IMR-90 (cell line): ENCODE measurements around the gene TREH. TPM values are rescaled to one million over a fixed set of nuclear protein-coding genes. Genes with fewer than 3 reads are reported as not detected.

Source experiments
- ATAC-seq: fragments of 200-7000 bp; cut with Tn5 transposase; 2 replicates; pipeline ENCODE4 v1.9.1; 2020; ENCODE audit warnings: low read depth, mild to moderate bottlenecking, moderate library complexity
- BruUV-seq: library from RNA; stranded (reverse); fragments of 400-500 nt; replicated peaks from 2 replicates; lab custom pipeline; 2021; lab: Mats Ljungman, UMichigan
- CTCF ChIA-PET: fragments of 300-600 bp; formaldehyde crosslinking; extraction: SDS; loops from one replicate; lab custom pipeline; 2021; ENCODE audit warnings: antibody characterized with exemption; lab: Yijun Ruan, JAX
- POLR2A ChIA-PET: fragments of 300-600 bp; sonication (Branson Sonifier 250); formaldehyde crosslinking; loops from one replicate; lab custom pipeline; 2022; ENCODE audit warnings: antibody characterized with exemption; ENCODE audit not compliant: unreplicated experiment; lab: Charles Lee
- DNase-seq: peaks from one replicate; pipeline ENCODE4 v3.0.0; 2013
- H2AFZ ChIP-seq: replicated peaks from 2 replicates; pipeline ENCODE3; 2013; ENCODE audit warnings: low read length, mild to moderate bottlenecking; ENCODE audit not compliant: poor library complexity
- H2AK5ac ChIP-seq: 2 replicates; pipeline ENCODE4 v1.6.1; 2013; ENCODE audit warnings: low read depth, low read length, inconsistent platforms
- H2AK9ac ChIP-seq: replicated peaks from 2 replicates; pipeline ENCODE3; 2013; ENCODE audit warnings: mild to moderate bottlenecking, low read depth, low read length, moderate library complexity; ENCODE audit not compliant: poor library complexity
- H2BK120ac ChIP-seq: 2 replicates; pipeline ENCODE4 v1.6.1; 2013; ENCODE audit warnings: low read depth, low read length, inconsistent platforms
- H2BK15ac ChIP-seq: 3 replicates; pipeline ENCODE4 v1.6.1; 2013; ENCODE audit warnings: low read depth, low read length, inconsistent platforms
- H2BK20ac ChIP-seq: 2 replicates; pipeline ENCODE4 v1.6.1; 2013; ENCODE audit warnings: low read depth, mild to moderate bottlenecking, inconsistent platforms, low read length, moderate library complexity
- H2BK5ac ChIP-seq: 2 replicates; pipeline ENCODE4 v1.6.1; 2013; ENCODE audit warnings: mild to moderate bottlenecking, low read depth, low read length, inconsistent platforms; ENCODE audit not compliant: poor library complexity, severe bottlenecking
- H3K14ac ChIP-seq: replicated peaks from 2 replicates; pipeline ENCODE4 v1.6.1; 2013; ENCODE audit warnings: low read depth, low read length, inconsistent platforms
- H3K18ac ChIP-seq: 2 replicates; pipeline ENCODE4 v1.6.1; 2013; ENCODE audit warnings: low read depth, low read length, control low read depth
- H3K23ac ChIP-seq: 2 replicates; pipeline ENCODE4 v1.6.1; 2013; ENCODE audit warnings: low read depth, low read length, inconsistent platforms
- H3K27ac ChIP-seq: 2 replicates; pipeline ENCODE4 v1.5.1; 2013; ENCODE audit warnings: mild to moderate bottlenecking, control low read depth, low read length; ENCODE audit not compliant: insufficient read depth
- H3K27me3 ChIP-seq: 2 replicates; pipeline ENCODE4 v1.6.1; 2013; ENCODE audit warnings: low read length; ENCODE audit not compliant: control insufficient read depth, insufficient read depth
- H3K36me3 ChIP-seq: 2 replicates; pipeline ENCODE4 v1.6.1; 2013; ENCODE audit warnings: low read length, mixed read lengths; ENCODE audit not compliant: control insufficient read depth, insufficient read depth
- H3K4ac ChIP-seq: 2 replicates; pipeline ENCODE4 v1.6.1; 2013; ENCODE audit warnings: low read depth, low read length, inconsistent platforms
- H3K4me1 ChIP-seq: 2 replicates; pipeline ENCODE4 v1.6.1; 2013; ENCODE audit warnings: low read length, mixed read lengths; ENCODE audit not compliant: control insufficient read depth, insufficient read depth
- H3K4me2 ChIP-seq: 2 replicates; pipeline ENCODE4 v1.6.1; 2013; ENCODE audit warnings: low read depth, mild to moderate bottlenecking, control low read depth, low read length, moderate library complexity
- H3K4me3 ChIP-seq: 2 replicates; pipeline ENCODE4 v1.5.1; 2013; ENCODE audit warnings: low read depth, mild to moderate bottlenecking, control low read depth, low read length, moderate library complexity; ENCODE audit not compliant: insufficient read depth
- H3K56ac ChIP-seq: 2 replicates; pipeline ENCODE4 v1.6.1; 2013; ENCODE audit warnings: low read length, inconsistent platforms; ENCODE audit not compliant: insufficient read depth; ENCODE audit errors: extremely low read depth
- H3K79me1 ChIP-seq, 2 experiments: 2 replicates each; pipeline ENCODE4 v1.6.1; 2013; ENCODE audit warnings: low read length in 2 of 2, inconsistent platforms in 1 of 2, low read depth in 1 of 2
- H3K9ac ChIP-seq: 2 replicates; pipeline ENCODE4 v1.6.1; 2013; ENCODE audit warnings: low read depth, low read length, control low read depth
- H3K9me1 ChIP-seq: 2 replicates; pipeline ENCODE4 v1.6.1; 2013; ENCODE audit warnings: low read length, inconsistent platforms; ENCODE audit not compliant: insufficient read depth
- H3K9me3 ChIP-seq: 2 replicates; pipeline ENCODE4 v1.6.1; 2013; ENCODE audit warnings: low read length; ENCODE audit not compliant: control insufficient read depth, insufficient read depth
- H4K20me1 ChIP-seq: 2 replicates; pipeline ENCODE4 v1.6.1; 2013; ENCODE audit warnings: low read length, inconsistent platforms; ENCODE audit not compliant: insufficient read depth
- H4K5ac ChIP-seq: 2 replicates; pipeline ENCODE4 v1.6.1; 2013; ENCODE audit warnings: mild to moderate bottlenecking, low read depth, low read length, control low read depth
- H4K8ac ChIP-seq, 2 experiments: 2 replicates each; pipeline ENCODE4 v1.6.1; 2013; ENCODE audit warnings: low read depth in 2 of 2, low read length in 2 of 2, control low read depth in 1 of 2, inconsistent platforms in 1 of 2
- H4K91ac ChIP-seq: 2 replicates; pipeline ENCODE4 v1.6.1; 2013; ENCODE audit warnings: low read depth, low read length, inconsistent platforms; ENCODE audit not compliant: insufficient read depth
- BHLHE40 ChIP-seq: fragments of 150-350 bp; IDR thresholded peaks from 2 replicates; pipeline ENCODE4 v1.6.1; 2016; ENCODE audit warnings: mild to moderate bottlenecking, low read depth, low read length
- CEBPB ChIP-seq: IDR thresholded peaks from 2 replicates; pipeline ENCODE4 v1.6.1; 2012; ENCODE audit warnings: low read depth, low read length, improper control_type of control experiment
- CHD1 ChIP-seq: IDR thresholded peaks from 2 replicates; pipeline ENCODE4 v1.6.1; 2012; ENCODE audit warnings: low read depth, low read length, improper control_type of control experiment
- FOS ChIP-seq: fragments of 150-350 bp; IDR thresholded peaks from 2 replicates; pipeline ENCODE4 v1.6.1; 2016; ENCODE audit warnings: low read depth, low read length
- MAFK ChIP-seq: IDR thresholded peaks from 2 replicates; pipeline ENCODE4 v1.6.1; 2012; ENCODE audit warnings: low read depth, low read length, improper control_type of control experiment
- MAZ ChIP-seq: IDR thresholded peaks from 2 replicates; pipeline ENCODE4 v1.6.1; 2012; ENCODE audit warnings: low read depth, mild to moderate bottlenecking, low read length, improper control_type of control experiment, moderate library complexity, borderline replicate concordance
- MXI1 ChIP-seq: IDR thresholded peaks from 2 replicates; pipeline ENCODE4 v1.6.1; 2012; ENCODE audit warnings: low read depth, mild to moderate bottlenecking, low read length, moderate library complexity, borderline replicate concordance
- NFE2L2 ChIP-seq: fragments of 150-350 bp; IDR thresholded peaks from 2 replicates; pipeline ENCODE4 v1.6.1; 2016; ENCODE audit warnings: low read depth, mild to moderate bottlenecking, low read length
- POLR2A ChIP-seq: IDR thresholded peaks from 2 replicates; pipeline ENCODE4 v1.6.1; 2012; ENCODE audit warnings: mild to moderate bottlenecking, low read depth, low read length
- RAD21 ChIP-seq: IDR thresholded peaks from 2 replicates; pipeline ENCODE4 v1.6.1; 2012; ENCODE audit warnings: low read length, improper control_type of control experiment
- RCOR1 ChIP-seq: IDR thresholded peaks from 2 replicates; pipeline ENCODE4 v1.6.1; 2012; ENCODE audit warnings: mild to moderate bottlenecking, low read length, improper control_type of control experiment; ENCODE audit not compliant: insufficient replicate concordance
- RFX5 ChIP-seq: IDR thresholded peaks from 2 replicates; pipeline ENCODE4 v1.8.0; 2012; ENCODE audit warnings: low read depth, mild to moderate bottlenecking, low read length, moderate library complexity
- SMC3 ChIP-seq: fragments of 150-350 bp; IDR thresholded peaks from 2 replicates; pipeline ENCODE4 v1.6.1; 2016; ENCODE audit warnings: low read depth, mild to moderate bottlenecking, antibody characterized with exemption, low read length, moderate library complexity
- WGBS, 2 experiments: methylation state at CpG; one replicate each; pipeline versions ENCODE4 v1.1.5 to v1.1.7; 2013; ENCODE audit warnings: missing lambda C conversion rate in 2 of 2; ENCODE audit not compliant: insufficient read length in 1 of 2; ENCODE audit errors: extremely low coverage in 2 of 2; 5-methylcytosine and 5-hydroxymethylcytosine counted together
- dilution Hi-C: fragments of 300-500 bp; cut with HindIII; formaldehyde crosslinking; loops from one replicate; pipeline ENCODE4 v1.14.3; 2018; ENCODE audit warnings: low sequenced_read_pairs; ENCODE audit not compliant: unreplicated experiment
- in situ Hi-C: fragments of 300-500 bp; cut with MboI; formaldehyde crosslinking; loops from 3 replicates; pipeline ENCODE4 v1.14.3; 2019; ENCODE audit warnings: low sequenced_read_pairs, inconsistent platforms, mixed read lengths
- intact Hi-C: fragments of 100-400 bp; cut with micrococcal nuclease; formaldehyde crosslinking; loops from 2 replicates; pipeline ENCODE4 v1.10.0; 2022
- polyA plus RNA-seq, 3 experiments: library from polyadenylated mRNA; depleted of rRNA; stranded (reverse); fragments of >200 nt; gene quantifications; 2 replicates each; pipeline ENCODE4 v1.2.3, GENCODE V29; 2012; ENCODE audit warnings: low replicate concordance in 1 of 3
- total RNA-seq: library from RNA; depleted of rRNA; stranded (reverse); fragments of >200 nt; gene quantifications from 2 replicates; pipeline ENCODE4 v1.2.3, GENCODE V29; 2012
- TF ChIP-seq, protein P1 (sequence below): fragments of 150-350 bp; IDR thresholded peaks from 2 replicates; pipeline ENCODE4 v1.6.1; 2016; ENCODE audit warnings: low read depth, mild to moderate bottlenecking, low read length, moderate library complexity, borderline replicate concordance
- TF ChIP-seq, protein P2 (sequence below): conservative IDR thresholded peaks from 2 replicates; pipeline ENCODE4 v1.5.1; 2012; ENCODE audit warnings: mild to moderate bottlenecking, low read depth, low read length, improper control_type of control experiment
- TF ChIP-seq, protein P3 (sequence below): fragments of 150-350 bp; IDR thresholded peaks from 2 replicates; pipeline ENCODE4 v1.6.1; 2017; ENCODE audit warnings: mild to moderate bottlenecking, antibody characterized with exemption, low read length, low read depth

Gene TREH
- total and polyA plus RNA-seq, 2 of the 4 experiments (the other 2 are of a cell fraction), result not detected

DNA sequence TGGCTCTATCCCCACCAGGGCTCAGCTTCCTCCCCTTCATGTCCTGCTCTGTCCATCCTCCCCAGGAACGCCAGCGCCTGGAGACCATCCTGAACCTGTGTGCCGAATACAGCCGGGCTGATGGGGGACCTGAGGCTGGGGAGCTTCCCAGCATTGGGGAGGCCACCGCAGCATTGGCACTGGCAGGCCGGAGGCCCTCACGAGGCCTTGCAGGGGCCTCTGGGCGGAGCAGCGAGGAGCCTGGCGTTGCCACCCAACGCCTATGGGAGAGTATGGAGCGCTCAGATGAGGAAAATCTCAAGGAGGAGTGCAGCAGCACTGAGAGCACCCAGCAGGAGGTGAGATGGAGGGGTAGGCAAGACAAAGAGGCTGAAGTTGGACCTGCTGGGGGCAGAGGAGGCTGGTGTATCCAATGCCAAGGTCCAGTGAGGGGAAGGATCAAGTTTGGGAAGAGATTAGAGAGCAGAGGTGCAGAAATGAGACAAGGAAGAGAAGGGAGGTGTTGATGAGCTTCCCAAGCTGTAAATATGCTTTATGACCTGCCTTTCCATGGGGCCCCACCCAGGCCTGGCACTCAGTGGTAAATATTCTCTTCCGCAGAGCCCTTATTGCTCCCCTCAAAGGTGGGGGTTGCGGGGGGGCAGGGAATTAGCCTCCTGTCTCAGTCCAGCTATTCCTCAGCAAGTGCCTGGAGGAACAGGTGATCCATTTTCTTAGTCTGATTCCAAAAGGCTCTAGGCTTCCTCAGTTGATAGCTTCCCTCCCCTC, 48.1 kb downstream of the TREH start:
- Histone ChIP-seq H2BK20ac (no peak overlapping the region), H3K27me3 (no peaks in the 10 kb centered on the region), H2BK15ac (no peak overlapping the region), H2BK5ac (no peak overlapping the region), H4K5ac (no peak overlapping the region), H3K4me3 (no peak overlapping the region), H3K4me2 (no peak overlapping the region), H3K9me1 (peaks cover 40% of the 10 kb centered on the region), H2AFZ (no peak overlapping the region), H3K14ac (no peak overlapping the region), H3K18ac (no peak overlapping the region), H3K9me3 (no peaks in the 10 kb centered on the region), H3K4me1 (peaks cover 20% of the 10 kb centered on the region), H3K9ac (no peak overlapping the region), H4K91ac (no peak overlapping the region), H4K8ac (no peak overlapping the region), H3K4ac (no peak overlapping the region), H3K56ac (no peak overlapping the region), H4K20me1 (peaks cover 78% of the 10 kb centered on the region), H2AK5ac (no peak overlapping the region), H3K23ac (no peak overlapping the region), H3K27ac (no peak overlapping the region), H3K36me3 (peaks cover 85% of the 10 kb centered on the region), H2BK120ac (no peak overlapping the region), H3K79me1 (peaks cover 46 to 93% of the 10 kb centered on the region in 2 experiments), H2AK9ac (no peak overlapping the region)
- intact Hi-C loops, result no loop called here
- dilution Hi-C loops, result no loop called here
- POLR2A ChIA-PET, result no interaction called here
- DNase-seq (no peak), ATAC-seq (no peak)
- BruUV-seq, result no TSS peak
- in situ Hi-C loops, result no loop called here
- CTCF ChIA-PET, result no interaction called here
- TF ChIP-seq RFX5, result no peak
- no peak for TF ChIP-seq BHLHE40
- no peak for TF ChIP-seq NFE2L2
- TF ChIP-seq MAFK, result no peak
- TF ChIP-seq CEBPB, result no peak
- TF ChIP-seq, protein P1, sequence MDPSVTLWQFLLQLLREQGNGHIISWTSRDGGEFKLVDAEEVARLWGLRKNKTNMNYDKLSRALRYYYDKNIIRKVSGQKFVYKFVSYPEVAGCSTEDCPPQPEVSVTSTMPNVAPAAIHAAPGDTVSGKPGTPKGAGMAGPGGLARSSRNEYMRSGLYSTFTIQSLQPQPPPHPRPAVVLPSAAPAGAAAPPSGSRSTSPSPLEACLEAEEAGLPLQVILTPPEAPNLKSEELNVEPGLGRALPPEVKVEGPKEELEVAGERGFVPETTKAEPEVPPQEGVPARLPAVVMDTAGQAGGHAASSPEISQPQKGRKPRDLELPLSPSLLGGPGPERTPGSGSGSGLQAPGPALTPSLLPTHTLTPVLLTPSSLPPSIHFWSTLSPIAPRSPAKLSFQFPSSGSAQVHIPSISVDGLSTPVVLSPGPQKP, result no peak
- no peak for TF ChIP-seq FOS
- no peak for TF ChIP-seq MXI1
- TF ChIP-seq, protein P2, sequence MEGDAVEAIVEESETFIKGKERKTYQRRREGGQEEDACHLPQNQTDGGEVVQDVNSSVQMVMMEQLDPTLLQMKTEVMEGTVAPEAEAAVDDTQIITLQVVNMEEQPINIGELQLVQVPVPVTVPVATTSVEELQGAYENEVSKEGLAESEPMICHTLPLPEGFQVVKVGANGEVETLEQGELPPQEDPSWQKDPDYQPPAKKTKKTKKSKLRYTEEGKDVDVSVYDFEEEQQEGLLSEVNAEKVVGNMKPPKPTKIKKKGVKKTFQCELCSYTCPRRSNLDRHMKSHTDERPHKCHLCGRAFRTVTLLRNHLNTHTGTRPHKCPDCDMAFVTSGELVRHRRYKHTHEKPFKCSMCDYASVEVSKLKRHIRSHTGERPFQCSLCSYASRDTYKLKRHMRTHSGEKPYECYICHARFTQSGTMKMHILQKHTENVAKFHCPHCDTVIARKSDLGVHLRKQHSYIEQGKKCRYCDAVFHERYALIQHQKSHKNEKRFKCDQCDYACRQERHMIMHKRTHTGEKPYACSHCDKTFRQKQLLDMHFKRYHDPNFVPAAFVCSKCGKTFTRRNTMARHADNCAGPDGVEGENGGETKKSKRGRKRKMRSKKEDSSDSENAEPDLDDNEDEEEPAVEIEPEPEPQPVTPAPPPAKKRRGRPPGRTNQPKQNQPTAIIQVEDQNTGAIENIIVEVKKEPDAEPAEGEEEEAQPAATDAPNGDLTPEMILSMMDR, result no peak
- TF ChIP-seq MAZ, result no peak
- TF ChIP-seq CHD1, result no peak
- no peak for TF ChIP-seq RAD21
- TF ChIP-seq, protein P3, sequence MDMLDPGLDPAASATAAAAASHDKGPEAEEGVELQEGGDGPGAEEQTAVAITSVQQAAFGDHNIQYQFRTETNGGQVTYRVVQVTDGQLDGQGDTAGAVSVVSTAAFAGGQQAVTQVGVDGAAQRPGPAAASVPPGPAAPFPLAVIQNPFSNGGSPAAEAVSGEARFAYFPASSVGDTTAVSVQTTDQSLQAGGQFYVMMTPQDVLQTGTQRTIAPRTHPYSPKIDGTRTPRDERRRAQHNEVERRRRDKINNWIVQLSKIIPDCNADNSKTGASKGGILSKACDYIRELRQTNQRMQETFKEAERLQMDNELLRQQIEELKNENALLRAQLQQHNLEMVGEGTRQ, result no peak
- TF ChIP-seq SMC3, result no peak
- no peak for TF ChIP-seq RCOR1
- no peak for TF ChIP-seq POLR2A
- 96% methylated on average over 12 of the region's 14 CpGs; no CpG with 5 or more reads in 1 of the 2 experiments for WGBS, 2 experiments
